GM12801 (cell line): ENCODE data around the gene CA14.

Source experiments
- CTCF ChIP-seq: IDR thresholded peaks from one replicate; pipeline ENCODE4 v1.5.1; 2011; ENCODE audit warnings: control low read depth; ENCODE audit not compliant: insufficient read length; ENCODE audit errors: extremely low read depth

Gene CA14

GRCh38 chr1:150268705-150269403 lies 11.3 kb downstream of the CA14 start, which contains the start of gene APH1A:
TSS of gene APH1A (minus strand) at chr1:150269016. CDS start at chr1:150268810, 206 bp downstream.
- TF ChIP-seq CTCF, result no peak

GRCh38 chr1:150269451-150269850 lies 11.9 kb downstream of the CA14 start:
- TF ChIP-seq CTCF, result no peak

GRCh38 chr1:150271291-150271959 lies 13.9 kb downstream of the CA14 start:
- no peak for TF ChIP-seq CTCF

GRCh38 chr1:150273311-150273710 lies 15.7 kb downstream of the CA14 start:
- no peak for TF ChIP-seq CTCF

DNA sequence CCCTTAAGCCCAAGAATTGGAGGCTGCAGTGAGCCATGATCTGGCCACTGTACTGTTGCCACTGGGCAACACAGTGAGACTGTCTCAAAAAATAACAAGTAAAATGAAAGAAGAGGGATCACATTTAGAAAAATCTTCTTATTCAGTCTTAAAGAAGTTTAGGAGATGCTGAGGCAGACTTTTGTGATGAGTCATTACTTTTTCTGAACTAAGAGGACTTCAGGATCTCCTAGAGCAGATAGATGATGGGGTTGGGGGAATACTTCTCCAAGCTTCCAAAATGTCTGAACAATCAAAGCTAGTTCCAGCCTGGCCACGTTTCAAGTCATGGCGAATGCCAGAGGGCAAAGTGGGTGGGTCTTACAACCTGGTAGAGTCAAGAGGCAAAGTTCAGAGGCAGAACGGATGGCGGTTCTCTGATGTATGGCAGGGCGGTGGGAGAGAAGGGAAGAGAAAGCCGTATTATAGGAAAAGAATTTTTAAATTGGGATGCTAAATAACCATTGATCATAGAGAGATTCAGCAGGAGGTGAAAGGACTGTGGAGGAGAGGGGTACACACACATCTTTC lies 22.6 kb downstream of the CA14 start:
- no peak for TF ChIP-seq CTCF

DNA sequence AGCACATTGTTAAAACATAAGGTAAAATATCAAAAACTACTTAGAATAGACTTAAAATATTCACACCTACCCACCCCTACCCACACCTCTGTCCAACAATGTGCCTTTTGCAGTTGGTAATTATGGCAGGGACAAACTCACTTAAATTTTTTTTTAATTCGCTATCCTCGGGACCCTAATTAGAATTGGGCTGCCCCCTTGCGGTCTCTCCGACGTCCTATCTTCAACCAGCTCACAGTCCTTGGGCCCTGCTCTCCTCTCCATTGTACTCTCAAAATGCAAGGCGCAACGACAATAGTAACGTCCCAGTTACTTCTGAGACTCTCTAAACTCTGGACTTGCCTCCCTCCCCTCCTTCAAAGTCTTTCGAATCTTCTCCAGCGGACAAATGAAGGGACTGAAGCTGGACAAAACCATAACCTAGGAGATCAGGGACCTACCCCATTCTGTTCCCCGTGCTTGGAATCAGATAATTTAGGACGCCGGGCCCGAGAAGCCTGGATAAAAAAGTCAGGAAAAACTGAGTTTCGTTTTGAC lies 23.7 kb downstream of the CA14 start:
- no peak for TF ChIP-seq CTCF

- no peak for TF ChIP-seq CTCF
These were observed 24.4 kb downstream of the CA14 start, which contains the start of gene CIART for GRCh38 chr1:150281758-150282557. TSS of gene CIART (plus strand) at chr1:150282554. CDS start at chr1:150283268, 714 bp downstream.
